Stimulated activated CD4-positive, alpha-beta T cell treated with anti-CD3 and anti-CD28 coated beads, Interleukin-1b, Interleukin-23, amount 100 ng/mL, for 48 hours (primary cell): ENCODE measurements around the gene ZDHHC16.

Source experiments
- DNase-seq: peaks from one replicate; pipeline ENCODE4 v3.0.0-alpha.2; 2020

The ZDHHC16 gene

DNA sequence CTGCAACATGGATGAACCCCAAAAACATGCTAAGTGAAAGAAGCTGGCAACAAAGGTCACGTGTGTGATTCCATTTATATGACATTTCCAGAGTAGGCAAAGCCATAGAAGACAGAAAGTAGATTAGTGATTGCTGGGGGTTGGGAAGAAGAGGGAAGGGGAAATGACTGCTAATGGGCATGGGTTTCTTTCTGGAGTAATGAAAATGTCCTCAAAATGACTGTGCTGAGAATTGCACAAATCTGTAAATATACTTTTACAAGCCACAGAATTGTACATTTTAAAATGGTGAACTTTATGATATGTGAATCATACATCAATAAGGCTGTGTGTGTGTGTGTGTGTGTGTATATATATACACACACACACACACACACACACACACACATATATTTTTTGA, 36.4 kb downstream of the ZDHHC16 start:
- no peak for DNase-seq

DNA sequence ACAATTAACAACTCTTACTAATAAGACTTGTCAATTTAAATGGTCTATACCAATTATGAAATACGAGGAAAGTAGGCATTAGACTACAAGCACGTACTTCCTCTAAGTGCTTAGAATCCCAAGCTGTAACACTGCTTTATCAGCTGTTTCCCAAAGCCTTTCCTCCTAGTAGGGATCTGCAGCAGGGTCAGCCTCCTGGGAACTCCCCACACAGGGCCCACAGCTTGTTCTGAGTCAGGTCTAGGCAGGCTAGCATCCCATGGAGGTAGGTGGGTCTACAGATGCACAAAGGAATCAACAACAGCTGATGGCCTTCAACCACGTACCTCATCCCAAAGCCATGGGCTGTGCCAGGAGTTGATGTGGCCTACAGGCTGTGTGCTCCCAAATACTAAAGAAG, 37.5 kb downstream of the ZDHHC16 start:
- DNase-seq: no peak

DNA sequence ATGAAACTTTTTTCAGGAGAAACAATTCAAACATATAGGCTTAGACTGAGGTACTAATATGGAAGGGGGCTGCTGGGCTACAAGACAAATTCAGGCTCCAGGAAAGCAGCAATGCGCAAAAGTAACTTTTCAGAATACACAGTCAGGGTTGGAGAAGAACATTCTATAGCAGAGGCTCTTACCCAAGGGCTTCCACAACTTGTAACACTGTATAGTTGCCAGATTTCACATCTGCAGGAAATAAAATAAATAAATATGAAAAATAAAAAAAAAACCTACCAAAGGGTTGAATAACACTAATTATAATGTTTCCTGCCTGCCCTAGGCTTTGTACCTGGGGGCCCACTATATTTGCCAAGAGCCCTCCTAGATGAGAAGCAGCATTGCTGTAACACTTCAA, 37.9 kb downstream of the ZDHHC16 start:
- no peak for DNase-seq

DNA sequence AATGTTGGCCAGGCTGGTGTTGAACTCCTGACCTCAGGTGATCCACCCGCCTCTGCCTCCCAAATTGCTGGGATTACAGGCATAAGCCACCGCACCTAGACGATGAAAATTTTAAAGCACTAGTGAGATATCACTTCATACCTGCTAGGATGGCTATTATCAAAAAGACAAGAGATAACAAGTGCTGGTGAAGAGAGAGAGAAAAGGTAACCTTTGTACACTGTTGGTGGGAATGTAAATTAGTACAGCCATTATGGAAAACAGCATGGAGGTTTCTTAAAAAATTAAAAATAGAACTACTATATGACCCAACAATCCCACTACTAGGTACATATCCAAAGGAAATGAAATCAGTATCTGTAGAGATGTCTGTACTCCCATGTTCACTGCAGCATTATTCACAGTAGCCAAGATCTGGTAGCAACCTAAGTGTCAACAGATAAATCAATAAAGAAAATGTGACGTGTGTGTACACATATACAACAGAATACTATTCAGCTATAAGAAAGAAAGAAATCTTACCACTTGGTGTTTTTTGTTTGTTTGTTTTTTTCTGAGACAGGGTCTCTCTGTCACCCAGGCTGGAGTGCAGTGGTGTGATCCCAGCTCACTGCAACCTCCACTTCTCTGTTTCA, 39.8 kb downstream of the ZDHHC16 start:
- no peak for DNase-seq

DNA sequence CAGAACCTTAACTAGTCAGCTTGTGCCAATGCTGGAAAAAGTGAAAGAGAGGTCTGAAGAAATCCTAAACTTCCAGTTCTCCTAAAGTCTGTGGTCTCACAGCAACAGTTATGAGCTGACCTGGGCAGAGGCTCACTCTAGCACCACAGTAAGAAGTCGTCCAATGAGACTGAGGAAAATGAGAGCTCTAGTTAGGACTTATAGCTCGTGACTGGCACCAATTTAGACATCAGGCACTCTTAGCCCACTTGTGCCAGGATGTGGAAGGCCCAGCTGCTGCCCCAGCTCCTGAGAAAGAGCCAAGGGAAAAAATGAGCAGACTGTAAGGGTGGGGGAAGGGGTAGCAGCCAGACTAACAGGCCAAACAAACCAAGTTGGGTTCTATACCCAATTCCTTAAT, 44.6 kb downstream of the ZDHHC16 start:
- no peak for DNase-seq

DNA sequence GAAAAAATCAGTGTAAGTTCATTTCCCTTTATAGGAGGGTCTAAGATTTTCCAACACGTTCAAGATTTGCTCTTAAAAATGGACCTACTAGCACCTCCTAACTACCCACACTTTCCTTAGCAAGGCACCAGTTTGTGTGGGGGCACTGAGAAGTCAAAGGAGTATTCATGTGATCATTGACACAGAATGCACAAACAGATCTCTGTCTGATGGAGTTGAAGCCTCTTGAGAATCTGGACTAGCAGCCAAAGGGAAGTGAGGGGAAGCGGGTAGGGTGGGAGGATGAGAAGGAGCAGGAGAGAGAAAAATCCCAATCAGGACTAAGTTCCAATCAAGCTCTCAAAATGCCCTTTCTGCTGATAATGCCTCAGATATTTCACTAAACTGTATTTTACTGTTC, 48.2 kb downstream of the ZDHHC16 start:
- DNase-seq: no peak

DNA sequence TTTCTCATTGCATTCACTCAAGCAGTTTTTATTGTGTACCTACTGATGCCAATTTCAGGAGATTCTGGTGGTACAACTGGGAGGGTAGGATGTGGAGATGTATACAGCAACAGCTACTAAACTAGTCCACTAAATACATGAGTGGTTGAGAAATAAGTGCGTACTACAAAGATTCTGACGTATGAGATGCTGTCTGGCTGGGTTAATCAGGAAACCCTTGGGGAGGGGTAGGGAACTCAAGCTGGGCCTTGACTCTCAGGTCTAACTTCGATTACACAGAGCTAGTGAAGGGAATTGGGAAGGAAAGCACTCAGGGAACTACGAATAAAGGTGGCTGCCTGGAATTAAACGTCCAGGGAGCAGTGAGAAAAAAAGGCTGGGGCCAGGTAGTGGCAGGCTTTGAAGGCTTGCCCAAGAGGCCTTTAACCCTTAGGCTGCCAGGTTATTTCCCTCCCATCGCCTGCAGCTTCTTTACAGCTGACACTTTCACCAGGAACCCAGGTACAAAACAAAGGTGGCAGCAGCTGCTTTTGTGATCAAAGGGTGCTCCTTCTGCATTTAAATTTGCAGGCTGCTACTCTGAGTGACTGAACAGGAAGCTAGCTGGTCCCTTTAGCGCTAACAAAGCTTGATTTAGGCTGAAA, 49.0 kb downstream of the ZDHHC16 start:
- DNase-seq: no peak

DNA sequence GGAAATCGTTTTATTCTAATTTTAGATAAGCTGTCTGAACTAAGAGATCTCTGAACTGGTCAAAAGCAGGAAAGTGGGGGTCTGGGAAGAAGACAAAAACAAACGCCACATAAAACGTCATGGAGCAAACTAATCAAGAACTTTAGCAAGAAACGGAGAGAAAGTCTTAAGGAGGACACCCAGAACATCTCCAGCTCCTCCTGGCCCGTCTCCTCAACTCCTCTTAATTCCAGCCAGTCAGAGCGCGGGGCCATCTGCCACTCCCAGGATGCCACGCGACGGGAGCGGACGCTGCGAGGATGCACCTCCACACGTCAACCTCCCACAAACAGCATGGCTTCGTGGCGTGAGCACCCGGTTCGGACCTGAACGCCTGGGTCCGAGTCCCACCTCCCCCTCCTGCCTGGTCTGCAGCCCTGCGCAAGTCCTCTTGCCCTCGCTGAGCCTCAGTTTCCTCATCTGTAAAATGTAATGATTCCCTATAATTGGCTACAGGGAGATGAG, 51.6 kb downstream of the ZDHHC16 start:
- DNase-seq: peak; percentile 88

DNA sequence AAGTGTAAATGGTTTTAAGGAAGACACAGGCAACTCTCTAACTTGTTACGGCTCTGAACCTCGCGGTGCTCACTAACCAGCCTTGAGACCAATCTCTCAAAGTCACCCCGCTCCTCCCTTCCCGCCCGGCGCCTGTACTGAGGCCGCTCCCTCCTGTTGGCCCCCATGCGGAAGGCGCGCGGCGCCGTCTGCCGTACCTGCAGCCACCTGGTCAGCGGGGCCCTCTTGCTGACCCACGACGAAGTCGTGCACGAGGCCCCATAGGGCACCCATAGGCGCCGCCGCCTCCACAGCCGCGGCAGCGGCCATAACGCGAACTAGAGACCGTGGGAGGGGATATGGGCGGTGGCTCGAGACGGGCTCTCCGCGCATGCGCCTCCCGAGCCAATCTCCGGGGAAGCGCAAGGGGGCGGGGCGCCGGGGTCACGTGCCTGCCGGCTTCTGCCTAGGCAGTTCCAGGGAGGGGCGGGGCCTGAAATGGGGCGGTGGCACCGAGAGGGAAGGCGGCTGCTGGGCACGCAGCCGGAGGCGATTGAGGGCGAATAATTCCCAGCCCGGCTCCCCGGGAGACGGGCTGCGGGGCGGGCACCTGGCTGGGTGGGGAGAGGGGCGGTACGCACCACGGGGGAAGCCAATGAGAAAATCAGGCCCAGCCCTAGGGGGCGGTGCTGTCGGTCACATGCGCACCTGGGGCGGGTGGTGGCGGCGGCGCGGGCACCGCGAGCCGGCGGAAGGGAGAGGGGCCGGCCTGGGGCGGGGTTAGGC, 52.3 kb downstream of the ZDHHC16 start, which contains the start of gene MMS19:
MMS19 (minus strand) TSS at position 347 of the 765 bp plus-strand sequence; CDS start at position 309, 38 bp downstream.
- DNase-seq: peak; percentile 99

DNA sequence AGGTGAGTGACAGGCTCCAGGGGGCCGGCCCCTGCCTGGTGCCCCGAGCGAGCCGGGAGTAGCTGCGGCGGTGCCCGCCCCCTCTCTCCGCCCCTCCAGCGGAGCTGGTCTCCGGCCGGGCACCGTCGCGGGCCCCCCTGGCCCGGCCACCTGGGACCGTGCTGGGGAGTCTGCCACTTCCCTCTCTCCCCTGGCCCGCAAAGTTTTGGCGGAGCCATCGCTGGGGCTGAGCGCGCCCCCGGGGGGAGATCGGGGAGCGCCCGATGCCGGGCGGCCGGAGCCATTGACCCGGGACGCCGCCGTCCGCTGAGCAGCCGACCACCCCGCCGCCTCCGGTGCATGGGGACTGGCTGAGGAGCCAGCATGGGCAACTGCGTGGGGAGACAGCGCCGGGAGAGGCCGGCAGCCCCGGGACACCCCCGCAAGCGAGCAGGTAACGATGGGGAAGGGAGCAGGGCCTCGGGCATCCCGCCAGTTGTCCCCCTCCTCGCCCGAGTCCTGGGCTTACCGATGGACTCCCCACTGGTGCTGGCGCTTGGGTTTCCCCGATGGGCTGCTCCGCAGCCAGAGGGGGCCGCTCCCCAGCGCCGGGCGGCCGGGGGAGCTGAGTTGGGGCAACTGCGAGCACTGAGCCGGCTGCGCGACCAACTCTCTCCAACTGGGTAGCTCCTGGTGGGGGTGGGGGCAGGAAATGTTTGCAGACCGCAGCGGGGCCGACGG, 53.0 kb downstream of the ZDHHC16 start, which contains the start of gene UBTD1:
UBTD1 (plus strand) TSS at position 84 of the 720 bp plus-strand sequence; CDS start at position 364, 280 bp downstream.
- peak; percentile 8 for DNase-seq

DNA sequence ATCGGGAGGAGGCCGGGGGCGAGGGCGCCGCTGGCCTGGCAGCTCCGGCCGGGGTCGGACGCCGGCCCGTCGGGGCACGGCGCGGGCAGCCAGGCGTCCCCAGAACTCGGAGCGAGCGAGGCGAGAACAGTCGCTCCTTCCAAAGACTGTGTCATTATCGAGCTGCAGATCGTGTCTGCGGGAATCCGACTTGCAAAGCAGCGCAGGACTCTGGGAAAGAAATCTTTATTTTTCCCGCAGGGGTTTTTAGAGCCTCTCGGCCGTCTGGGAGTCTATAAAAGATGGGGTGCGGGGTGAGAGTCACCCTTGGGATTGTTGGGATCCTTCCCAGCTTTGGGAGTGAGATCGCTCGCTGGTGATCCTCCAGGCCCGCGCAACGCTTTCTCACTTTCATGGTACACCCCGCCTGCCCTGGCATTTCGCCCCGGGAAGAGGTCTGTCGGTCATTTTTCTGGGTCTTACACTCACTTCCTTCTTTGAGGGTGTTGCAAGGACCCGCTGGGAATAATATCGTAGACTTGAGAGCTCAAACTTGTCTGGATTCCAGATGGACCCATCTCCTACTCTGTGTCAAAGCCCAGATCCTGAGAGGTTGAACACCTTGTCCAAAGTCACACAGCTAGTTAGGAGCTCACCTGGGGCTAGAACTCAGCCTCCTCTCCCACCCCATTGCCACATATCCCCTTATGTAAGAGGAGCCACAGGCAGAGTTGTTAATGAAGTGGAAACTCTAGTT, 53.8 kb downstream of the ZDHHC16 start:
- no peak for DNase-seq

DNA sequence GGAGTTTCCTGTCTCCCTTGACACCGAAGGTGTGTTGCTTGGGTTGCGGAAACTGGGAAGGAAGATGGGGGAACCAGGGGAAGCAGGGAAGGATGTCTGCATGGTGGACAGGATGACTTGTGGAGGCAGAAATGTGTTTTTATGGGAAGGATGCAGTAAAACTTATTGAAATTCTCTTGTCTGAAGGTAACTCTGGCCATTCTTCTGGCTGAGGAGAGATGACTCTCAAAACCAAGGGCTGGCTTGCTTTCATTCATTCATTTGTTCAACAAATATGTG, 54.3 kb downstream of the ZDHHC16 start:
- DNase-seq: no peak

DNA sequence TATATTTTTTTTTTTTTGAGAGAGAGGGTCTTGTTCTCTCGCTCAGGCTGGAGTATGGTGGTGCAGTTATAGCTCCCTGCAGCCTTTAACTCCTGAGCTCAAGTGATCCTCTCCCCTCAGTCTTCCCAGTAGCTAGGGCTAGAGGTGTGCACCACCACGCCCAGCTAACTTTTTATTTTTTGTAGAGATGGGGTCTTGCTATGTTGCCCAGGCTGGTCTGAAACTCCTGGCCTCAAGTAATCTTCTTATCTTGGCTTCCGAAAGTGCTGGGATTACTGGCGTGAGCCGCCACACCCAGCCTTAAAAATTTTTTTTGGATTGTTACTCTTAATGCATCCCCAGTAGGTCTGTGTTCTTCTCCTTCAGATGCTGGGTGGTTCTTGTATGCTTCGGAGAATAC, 56.9 kb downstream of the ZDHHC16 start:
- DNase-seq: no peak

DNA sequence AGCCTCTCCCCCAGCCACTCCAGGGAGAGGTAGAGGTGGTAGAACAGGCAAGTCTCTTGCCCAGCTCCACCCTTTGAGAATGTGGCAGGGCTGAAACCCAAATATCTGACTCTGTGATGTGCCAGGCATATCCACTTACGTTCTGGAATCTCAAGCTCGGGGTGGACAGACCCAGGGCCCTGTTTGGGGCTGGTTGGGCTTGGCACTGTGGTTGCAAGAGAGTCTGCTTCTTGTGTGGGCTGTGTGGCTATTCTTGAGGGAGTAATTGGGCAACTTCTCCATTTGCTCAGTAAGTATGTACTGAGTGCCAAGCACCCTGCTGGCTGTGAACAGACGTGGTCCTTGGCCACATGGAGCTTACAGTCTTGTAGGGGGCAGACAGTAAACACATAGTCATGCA, 57.4 kb downstream of the ZDHHC16 start:
- no peak for DNase-seq

DNA sequence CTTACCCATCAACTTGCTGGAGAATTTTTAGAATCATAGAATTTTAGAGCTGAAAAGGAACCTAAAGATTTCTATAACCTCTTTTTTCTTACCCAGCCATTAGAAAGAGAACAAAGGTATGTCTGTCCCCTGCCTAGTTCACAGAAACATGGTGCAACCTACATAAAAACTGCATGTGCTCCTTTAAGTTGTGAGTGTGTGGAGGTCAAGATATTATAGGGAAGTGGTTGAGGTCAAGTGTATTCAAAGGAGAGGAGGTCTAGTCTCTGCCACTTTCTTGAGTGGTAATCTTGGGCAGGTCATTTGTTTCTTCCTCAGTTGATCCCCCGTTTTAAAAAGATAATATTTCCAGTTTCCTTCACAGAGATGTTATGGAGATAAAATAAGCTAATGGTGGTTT, 59.2 kb downstream of the ZDHHC16 start:
- no peak for DNase-seq

DNA sequence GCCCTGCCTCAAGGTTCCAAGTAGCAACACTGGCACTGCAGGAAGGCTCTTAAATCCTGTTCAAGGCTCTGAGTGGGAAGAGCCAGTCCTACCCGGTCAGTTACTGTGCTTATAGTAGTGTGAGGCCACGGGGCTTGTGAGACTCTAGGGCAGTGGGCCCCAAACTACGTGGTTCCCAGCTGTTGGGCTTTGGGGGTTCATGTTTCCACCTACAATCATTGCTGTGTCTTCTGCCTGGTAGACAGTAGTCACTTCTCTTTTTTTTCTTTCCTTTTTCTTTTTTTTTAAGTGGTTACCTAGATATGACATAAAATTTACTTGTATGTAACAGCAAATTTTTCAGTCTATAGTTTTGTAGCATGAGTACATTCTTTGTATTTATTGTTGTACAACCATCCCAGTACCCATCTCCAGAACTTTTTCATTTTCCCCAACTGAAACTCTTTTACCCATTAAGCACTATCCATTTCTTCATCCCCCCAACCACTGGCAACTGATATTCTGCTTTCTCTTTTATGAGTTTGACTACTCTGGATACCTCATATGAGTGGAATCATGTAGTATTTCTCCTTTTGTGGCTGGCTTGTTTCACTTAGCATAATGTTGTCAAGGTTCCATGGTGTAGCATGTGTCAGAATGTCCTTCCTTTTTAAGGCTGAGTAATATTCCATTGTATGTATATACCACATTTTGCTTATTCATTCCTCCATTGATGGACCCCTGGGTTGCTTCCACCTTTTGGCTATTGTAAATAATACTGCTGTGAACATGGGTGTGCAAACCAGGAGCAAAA, 60.4 kb downstream of the ZDHHC16 start:
- DNase-seq: no peak
